KMS-11 (cell line): Measurements from ENCODE around the gene TREML4.
A peak's percentile ranks its signal among the peaks of the same experiment; 100 is the strongest.

Experiments
- H2AFZ ChIP-seq: fragments of 200-600 bp; sonication (generic); 2 replicates; pipeline ENCODE4 v1.6.1; 2016; ENCODE audit warnings: antibody characterized with exemption, mixed run types, low read depth
- H3K27ac ChIP-seq: fragments of 200-600 bp; sonication (generic); 2 replicates; pipeline ENCODE4 v1.6.1; 2016; ENCODE audit warnings: mild to moderate bottlenecking, mixed run types
- H3K27me3 ChIP-seq: fragments of 200-600 bp; sonication (generic); 2 replicates; pipeline ENCODE4 v1.6.1; 2017; ENCODE audit warnings: mild to moderate bottlenecking, low read depth, mixed run types, moderate library complexity; ENCODE audit not compliant: insufficient read depth
- H3K36me3 ChIP-seq: fragments of 200-600 bp; sonication (generic); 2 replicates; pipeline ENCODE4 v1.6.1; 2017; ENCODE audit warnings: mild to moderate bottlenecking, mixed run types; ENCODE audit not compliant: insufficient read depth
- H3K4me1 ChIP-seq: fragments of 200-600 bp; sonication (generic); 2 replicates; pipeline ENCODE4 v1.6.1; 2016; ENCODE audit warnings: mild to moderate bottlenecking, low read depth, mixed run types; ENCODE audit not compliant: poor library complexity, severe bottlenecking
- H3K4me2 ChIP-seq: fragments of 200-600 bp; sonication (generic); 2 replicates; pipeline ENCODE4 v1.7.0; 2016; ENCODE audit warnings: mild to moderate bottlenecking, mixed run types
- H3K4me3 ChIP-seq: fragments of 200-600 bp; sonication (generic); IDR thresholded peaks from 2 replicates; pipeline ENCODE4 v1.6.1; 2017; ENCODE audit warnings: low read depth, low read length, mixed read lengths; ENCODE audit not compliant: insufficient read depth
- H3K79me2 ChIP-seq: fragments of 200-600 bp; sonication (generic); 2 replicates; pipeline ENCODE4 v1.6.1; 2016; ENCODE audit warnings: low read depth, mixed run types; ENCODE audit not compliant: insufficient read depth
- H3K9ac ChIP-seq: fragments of 200-600 bp; sonication (generic); 2 replicates; pipeline ENCODE4 v1.6.1; 2016; ENCODE audit warnings: mild to moderate bottlenecking, mixed run types
- H4K20me1 ChIP-seq: fragments of 200-600 bp; sonication (generic); 2 replicates; pipeline ENCODE4 v1.6.1; 2016; ENCODE audit warnings: mild to moderate bottlenecking, mixed run types; ENCODE audit not compliant: insufficient read depth
- CTCF ChIP-seq: fragments of 200-600 bp; sonication (generic); conservative IDR thresholded peaks from 2 replicates; pipeline ENCODE4 v1.6.1; 2017; ENCODE audit warnings: low read depth, mild to moderate bottlenecking, antibody characterized with exemption, low read length, moderate library complexity, mixed read lengths

Gene TREML4

DNA sequence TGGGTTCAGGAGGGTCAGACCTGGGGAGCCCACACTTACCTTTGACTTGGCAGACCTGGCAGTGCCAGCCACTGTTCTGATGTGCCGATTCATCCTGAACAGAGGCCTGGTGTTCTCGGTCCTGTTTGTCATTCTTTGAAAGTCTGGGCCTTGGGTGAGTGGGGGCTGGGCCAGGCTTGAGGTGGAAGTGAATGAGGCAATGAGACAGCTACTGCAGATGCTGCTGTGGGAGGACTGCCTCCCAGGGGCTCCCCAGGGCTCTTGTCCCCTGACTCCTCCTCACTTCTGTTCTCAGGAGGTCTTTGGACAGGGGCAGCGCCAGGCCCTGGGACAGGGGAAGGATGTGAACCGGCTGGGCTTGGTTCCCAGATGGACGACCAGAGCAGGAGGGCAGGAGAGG is 5.6 kb upstream of the TREML4 start:
- no peak for TF ChIP-seq CTCF
- no peak overlapping the region for H3K9ac ChIP-seq

DNA sequence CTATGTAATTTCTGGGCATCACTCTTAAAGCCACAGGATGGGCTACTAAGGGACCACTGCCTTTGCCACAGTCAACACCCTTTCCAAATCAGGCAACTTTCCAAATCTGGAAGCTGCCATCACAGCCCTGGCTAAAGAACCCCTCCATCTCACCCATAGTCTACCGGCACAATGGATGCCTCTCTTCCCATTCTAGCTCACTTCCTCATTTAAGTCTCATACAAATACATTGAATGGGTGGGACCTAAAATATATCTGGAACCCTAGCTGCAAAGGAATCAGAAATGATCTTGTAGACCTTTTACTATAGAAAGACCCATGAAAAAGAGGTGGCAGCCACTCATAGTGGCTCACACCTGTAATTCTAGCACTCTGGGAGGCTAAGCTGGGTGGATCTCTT is 3.3 kb upstream of the TREML4 start:
- Histone ChIP-seq H3K4me1 (no peaks in the 10 kb centered on the region), H3K9ac (no peak overlapping the region), H3K4me3 (no peak overlapping the region), H3K27me3 (no peaks in the 10 kb centered on the region), H4K20me1 (no peaks in the 10 kb centered on the region), H2AFZ (no peak overlapping the region), H3K4me2 (no peak overlapping the region), H3K36me3 (no peaks in the 10 kb centered on the region), H3K79me2 (no peaks in the 10 kb centered on the region), H3K27ac (no peak overlapping the region)
- TF ChIP-seq CTCF, result no peak

More for the DNA sequence above, 5.6 kb upstream of the TREML4 start:
- no peak overlapping the region for H2AFZ ChIP-seq
- no peaks in the 10 kb centered on the region for H3K36me3 ChIP-seq
- H4K20me1 ChIP-seq, result no peaks in the 10 kb centered on the region
- H3K79me2 ChIP-seq, result no peaks in the 10 kb centered on the region
- no peaks in the 10 kb centered on the region for H3K27me3 ChIP-seq
- no peak overlapping the region for H3K4me2 ChIP-seq
- H3K4me3 ChIP-seq, result no peak overlapping the region
- H3K4me1 ChIP-seq, result no peaks in the 10 kb centered on the region
- H3K27ac ChIP-seq, result no peak overlapping the region

DNA sequence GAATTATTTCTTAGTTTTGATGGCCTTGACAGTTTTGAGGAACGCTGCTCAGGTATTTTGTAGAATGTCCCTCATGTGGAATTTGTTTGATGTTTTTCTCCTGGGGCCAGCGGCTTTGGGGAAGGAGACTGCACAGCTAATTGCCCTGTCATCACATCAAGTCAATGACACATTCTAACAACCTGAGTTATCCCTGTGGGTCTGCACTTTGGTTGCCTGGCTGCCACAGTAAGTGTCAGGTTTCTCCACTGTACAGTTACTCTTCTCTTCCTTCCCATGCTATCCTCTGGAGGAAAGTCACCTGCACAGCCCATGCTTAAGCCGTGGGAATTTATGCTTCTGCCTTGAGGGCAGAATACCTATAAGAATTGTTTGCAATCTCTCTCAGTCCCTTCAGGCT is 1.4 kb upstream of the TREML4 start:
- H3K4me2 ChIP-seq, result no peak overlapping the region

DNA sequence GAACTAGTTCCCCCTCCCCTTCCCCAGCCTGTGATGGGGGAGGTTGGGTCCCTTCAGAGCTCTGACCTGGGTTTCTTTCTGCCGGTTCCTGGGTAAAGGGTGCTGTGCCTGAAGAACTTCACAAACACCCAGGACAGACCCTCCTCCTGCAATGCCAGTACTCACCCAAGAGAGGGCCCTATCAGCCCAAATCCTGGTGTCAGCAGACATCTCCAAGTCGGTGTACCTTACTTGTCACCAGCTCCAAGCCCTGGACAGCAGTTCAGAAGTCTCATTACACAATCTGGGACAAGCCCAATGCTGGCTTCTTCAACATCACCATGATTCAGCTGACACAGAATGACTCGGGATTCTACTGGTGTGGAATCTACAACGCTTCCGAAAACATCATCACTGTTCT is 467 bp downstream of the TREML4 start:
- Histone ChIP-seq H3K36me3 (no peaks in the 10 kb centered on the region), H3K79me2 (no peaks in the 10 kb centered on the region), H3K4me3 (no peak overlapping the region), H3K27ac (no peak overlapping the region), H3K27me3 (no peaks in the 10 kb centered on the region), H3K4me2 (no peak overlapping the region), H2AFZ (no peak overlapping the region), H3K9ac (no peak overlapping the region), H3K4me1 (no peaks in the 10 kb centered on the region), H4K20me1 (no peaks in the 10 kb centered on the region)
- 0 out of 2 replicates have a peak, but pooled peaks have one; percentile 13 for TF ChIP-seq CTCF

More for the DNA sequence above, 1.4 kb upstream of the TREML4 start:
- Histone ChIP-seq H2AFZ (no peak overlapping the region), H3K9ac (no peak overlapping the region), H3K36me3 (no peaks in the 10 kb centered on the region), H4K20me1 (no peaks in the 10 kb centered on the region), H3K27me3 (no peaks in the 10 kb centered on the region), H3K4me1 (no peaks in the 10 kb centered on the region), H3K27ac (no peak overlapping the region), H3K79me2 (no peaks in the 10 kb centered on the region), H3K4me3 (no peak overlapping the region)
- TF ChIP-seq CTCF, result no peak
